HG03354 (cell line): ENCODE data around the gene TAC4.

Source experiments
- ATAC-seq: cut with Tn5 transposase; IDR thresholded peaks from one replicate; pipeline ENCODE4 v1.9.1; 2021; ENCODE audit warnings: mild to moderate bottlenecking; ENCODE audit not compliant: unreplicated experiment, poor library complexity, severe bottlenecking

The TAC4 gene, protein sequence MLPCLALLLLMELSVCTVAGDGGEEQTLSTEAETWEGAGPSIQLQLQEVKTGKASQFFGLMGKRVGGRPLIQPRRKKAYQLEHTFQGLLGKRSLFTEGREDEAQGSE

DNA sequence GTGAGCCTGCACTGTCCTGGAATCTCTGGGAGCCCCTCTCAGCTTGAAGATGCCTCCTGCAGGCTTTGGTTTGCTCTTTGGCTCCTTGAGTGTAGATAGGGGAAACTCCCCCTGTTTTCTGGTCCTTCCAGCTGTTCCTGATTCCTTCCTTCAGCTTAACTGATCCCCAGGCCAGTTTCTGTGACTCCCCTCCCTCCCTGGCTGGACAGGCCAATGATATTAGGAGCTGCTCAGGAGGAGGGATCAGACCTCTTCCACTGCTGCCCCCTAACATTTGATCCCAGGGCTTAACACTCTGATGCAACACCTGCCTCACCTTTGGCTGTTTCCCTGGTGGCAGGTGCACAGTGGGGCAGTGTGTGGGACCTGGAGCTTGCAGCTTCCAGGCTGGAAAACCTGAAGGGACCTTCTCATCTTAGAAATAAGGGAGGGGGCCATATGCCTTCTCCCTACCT lies at the start of gene TAC4:
Gene TAC4, minus strand, starts transcription at position 51 of the 455 bp plus-strand sequence. CDS start 52 bp downstream, outside the sequence.
- ATAC-seq = no peak

DNA sequence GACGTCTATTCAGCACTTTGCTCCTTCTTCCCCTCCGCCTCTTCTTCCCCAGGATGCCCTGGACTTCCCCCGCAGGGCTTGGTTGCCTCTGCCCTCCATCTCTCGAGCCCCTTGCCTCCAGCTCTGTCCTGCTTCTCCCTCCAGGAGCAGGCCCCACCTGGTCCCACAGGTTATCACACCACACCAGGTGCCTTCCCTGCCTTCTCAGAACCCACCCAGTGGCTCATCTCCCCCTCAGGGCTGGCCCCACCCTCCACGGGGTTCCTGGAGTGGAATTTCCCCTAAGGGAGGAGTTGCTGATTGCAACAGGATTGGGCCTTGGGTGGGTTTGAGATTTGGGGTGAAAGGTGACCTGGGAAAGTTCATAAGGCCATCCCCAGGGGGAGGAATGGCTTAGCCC lies 49.0 kb upstream of the TAC4 start:
- no peak for ATAC-seq

DNA sequence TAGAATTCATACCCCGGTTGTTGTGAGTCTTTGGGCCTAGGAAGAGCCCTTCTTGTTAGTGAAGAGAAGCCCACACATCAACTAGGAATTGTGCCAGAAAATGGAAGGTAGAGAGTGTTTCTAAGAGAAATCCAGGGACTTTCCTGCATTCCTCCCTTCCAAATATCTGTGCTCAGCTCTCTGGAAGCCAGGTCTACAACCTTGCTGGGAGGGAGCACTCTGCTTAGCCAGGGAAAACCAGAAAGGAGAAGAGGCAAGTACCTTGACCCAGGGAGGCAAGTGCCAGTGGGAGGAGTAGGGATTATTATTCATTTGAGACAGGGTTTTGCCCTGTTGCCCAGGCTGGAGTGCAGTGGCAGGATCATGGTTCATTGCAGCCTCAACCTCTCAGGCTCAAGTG lies 48.4 kb upstream of the TAC4 start:
- no peak for ATAC-seq

DNA sequence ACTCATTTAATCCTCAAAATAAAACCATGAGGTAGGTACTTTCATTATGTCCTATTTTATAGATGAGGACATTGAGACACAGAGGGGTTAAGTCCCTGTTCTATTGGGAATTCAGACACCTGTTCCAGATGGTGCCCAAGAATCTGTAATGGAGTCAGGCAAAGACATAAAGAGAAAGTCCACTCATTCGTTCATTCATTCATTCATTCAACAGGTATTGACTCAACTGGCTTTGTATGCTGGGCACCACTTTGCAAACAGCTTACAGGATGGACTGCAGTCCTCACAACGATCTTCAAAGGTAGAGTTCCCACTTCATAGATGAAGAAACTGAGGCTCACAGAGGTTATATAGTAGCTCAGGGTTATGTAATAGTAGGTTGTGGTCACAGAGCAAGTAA lies 47.9 kb upstream of the TAC4 start:
- ATAC-seq = no peak

DNA sequence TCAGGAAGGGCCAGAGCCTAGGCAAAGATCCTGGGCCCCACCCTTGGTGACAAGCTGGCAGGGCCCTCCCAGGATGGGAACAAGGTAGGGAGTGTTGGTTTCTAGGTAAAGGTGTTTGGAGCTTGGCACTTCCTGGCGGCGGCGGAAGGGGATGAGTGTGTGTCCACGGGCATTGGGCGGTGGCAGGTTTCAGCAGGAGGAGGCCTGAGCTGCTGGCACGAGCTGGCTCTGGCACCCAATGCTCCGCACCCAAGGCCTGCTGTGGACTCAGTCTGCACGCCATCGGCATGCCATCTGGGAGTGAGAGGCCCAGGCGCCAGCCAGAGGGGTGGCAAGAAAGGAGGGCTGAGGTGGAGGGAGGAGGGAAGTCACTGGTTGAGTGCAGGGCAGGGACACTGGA lies 46.9 kb upstream of the TAC4 start:
- no peak for ATAC-seq

DNA sequence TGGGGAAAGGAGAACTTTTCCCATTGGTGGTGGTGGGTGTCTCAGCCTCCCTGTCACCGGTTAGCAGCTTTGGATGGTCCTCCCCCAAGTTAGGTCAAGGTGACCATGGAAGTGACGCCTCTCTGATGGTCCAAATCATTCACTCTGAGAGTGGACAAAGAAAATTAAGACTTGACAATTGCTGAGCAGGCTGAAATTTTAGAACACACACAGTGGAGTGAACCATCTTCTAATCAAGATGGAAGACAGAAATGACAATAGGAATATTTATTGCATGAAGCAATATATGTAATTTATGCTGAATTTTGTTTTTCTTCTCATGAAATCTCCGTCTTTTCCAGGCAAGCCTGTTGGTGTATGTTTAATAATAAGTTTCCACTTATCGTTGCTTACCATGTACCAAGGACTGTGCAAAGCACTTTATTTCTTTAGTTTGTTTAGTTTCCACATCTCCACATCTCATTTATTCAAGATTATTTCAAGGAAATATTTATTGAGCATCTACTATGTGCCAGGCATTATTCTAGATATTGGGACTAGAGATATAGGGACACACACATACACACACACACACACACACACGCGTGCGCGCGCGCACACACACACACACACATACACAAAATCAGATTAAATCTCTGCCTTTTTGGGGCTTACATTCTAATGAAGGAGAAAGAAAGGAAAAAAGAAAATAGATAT lies 44.0 kb upstream of the TAC4 start:
- no peak for ATAC-seq

DNA sequence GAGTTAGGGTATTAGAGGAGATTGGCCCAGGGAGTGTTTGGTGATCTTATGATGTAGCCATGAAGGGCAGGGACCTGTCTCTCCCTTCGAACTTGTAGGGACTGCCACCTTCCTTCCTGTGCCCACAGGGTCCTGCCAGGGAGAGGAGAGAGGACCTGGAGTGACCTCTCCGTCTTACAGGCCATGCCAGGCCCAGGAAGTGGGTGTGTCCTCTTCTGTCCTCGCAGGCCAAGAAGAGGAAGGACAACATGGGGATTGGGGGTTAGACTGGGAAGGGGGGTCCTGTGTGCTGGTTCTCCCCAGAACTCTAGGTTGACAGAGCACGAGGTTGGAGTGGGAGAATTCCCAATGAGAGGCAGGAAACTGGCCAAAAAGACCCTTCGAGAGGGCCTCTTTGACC lies 43.4 kb upstream of the TAC4 start:
- no peak for ATAC-seq

DNA sequence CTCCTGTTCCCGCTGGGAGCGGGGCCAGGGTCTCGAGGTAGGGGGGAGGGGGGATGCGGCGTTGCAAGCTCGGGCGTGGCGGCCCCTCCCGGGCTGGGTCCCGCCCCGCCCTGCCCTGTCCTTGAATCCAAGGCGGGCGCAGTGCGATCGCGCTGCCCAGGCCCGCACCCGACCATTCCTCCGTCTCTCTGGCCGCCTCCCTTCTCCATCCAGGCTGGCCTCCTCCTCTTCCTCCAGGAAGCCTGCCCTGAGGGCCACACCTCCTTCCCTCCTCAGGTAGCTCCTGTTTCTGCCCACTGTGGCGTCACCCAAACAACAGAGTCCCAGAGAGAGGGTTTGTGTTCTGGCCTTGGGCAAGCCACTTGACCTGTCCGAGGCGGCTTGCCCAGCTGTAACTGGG lies 43.0 kb upstream of the TAC4 start:
- no peak for ATAC-seq

DNA sequence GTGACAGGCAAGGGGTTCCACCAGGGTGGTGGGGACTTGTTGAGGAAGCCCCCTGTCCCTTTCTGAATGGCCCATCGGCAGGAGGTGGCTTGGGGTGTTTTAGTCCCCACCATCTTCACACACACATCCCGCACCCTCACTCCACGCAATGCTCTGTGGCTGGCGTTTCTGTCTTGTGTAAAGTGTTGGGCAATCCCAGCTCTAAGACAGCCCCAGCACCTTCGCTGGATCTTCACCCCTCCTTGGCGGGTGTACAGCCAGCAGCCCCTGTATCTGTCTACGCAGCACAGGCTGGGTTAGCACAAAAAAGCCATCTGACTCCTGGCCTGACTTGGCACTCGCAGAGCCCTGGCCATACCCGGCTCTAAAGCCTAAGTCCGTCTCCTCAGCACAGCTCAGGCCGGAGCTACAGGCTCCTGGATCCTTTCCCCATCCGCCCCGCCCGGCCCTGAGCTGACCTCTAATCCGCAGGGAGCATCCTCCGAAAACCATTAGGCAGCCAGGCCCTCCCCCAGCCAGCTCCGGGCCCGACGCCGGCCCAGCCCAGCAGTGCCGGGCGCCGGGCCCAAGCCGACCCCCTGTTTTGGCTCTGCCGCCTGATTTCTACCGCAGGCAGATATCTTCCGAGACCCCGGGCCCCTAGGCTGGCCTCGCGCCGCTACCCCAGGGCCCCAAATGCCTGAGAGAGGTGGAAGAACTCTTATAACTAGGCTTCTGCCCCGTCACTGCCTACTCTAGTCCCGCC lies 42.4 kb upstream of the TAC4 start:
- ATAC-seq = no peak

DNA sequence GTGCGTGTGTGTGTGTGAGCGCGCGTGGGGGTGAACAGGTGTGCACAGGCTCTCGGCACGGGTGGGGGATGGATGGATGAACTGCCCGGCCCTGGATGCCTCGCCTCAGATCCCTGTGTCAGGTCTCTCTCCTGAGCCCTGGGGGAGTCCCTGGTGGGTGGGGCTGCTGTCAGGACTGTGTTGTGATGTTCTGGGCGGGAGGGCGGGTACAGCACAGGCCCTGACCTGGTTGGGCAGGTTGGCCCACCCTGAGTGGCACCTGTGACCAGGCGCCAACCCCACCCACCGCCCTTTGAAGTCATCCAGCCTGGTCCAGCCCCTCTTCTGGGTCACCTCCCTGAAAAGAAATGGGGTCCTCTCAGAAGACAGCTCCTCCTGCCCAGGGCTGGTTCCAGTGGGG lies 41.6 kb upstream of the TAC4 start:
- ATAC-seq = no peak

DNA sequence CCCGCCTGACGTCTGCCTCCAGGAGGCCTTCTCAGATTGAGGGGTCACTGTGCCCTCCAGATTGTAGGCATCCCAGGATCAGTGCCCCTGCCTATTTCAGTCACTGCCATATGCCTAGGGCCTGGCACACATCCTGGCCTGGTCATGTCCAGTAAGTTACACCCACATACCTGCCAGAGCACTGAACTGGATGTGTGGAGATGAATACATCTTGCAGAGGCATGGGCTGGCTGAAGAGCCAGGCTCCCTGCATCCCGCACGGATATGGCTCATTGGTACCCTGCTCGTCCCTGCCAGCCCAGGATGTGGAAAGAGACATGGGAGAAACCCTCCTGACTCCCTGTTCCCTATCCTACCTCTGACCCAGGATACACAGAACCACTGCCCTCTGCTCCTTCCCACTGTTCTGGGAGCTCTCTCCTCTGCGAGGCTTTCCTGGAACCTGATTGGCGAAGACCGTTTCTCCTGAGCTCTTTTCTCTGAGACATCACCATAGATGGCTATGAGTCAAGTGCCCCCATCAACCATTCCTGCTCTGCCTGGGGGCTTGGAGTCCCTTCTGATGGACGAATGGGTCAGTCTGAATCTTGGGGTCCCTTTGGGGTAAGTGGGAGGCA lies 40.0 kb upstream of the TAC4 start:
- no peak for ATAC-seq

DNA sequence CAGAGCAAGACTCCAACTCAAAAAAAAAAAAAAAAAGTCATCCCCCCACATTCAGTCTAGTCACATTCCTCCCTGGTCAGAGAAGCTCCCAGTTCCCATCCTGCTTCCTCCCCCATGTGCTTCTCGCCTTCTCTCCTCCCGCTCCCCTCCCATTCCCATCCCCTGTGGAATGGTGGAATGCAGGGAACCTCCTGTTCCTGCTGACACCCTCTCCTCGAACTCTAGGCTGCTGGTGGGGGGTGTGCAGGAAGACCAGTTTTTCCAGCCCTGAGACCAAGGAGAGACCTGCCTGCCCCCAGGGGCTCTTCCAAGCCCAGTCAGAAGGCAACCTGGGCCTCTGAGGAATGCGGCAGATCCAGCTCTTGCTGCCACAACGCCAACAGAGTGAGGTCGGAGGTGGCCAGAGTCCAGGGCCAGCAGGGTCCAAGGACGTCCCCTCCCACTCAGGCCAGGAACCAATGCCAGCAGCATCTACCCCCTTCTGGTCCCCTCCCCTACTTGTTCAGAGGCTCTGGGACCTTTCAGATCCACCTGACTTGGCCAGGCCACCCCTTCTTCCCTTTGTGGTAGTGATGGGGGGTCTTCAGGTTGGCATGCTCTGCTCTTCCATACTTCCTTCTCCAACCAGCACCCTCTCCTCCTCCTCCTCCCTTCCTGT lies 39.3 kb upstream of the TAC4 start:
- no peak for ATAC-seq

DNA sequence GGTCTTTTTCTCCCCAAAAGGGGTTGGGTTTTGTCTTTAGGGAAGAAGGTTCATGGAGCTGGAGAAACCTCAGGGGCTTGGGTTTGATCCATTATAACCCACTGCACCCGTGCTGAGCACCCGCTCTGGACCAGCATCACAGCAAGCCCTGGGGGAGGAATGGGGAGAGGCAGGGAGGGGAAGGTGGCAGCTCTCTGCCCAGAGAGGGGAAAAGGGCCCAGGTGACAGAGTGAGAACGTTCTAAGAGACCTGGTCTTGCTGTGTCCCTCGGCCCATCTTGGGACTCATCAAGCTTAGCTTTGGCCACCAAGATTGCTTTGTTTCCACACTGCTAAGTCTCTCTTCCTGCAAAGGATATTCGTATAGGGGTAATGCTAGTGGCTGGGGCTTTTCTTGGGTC lies 38.2 kb upstream of the TAC4 start:
- ATAC-seq = no peak

DNA sequence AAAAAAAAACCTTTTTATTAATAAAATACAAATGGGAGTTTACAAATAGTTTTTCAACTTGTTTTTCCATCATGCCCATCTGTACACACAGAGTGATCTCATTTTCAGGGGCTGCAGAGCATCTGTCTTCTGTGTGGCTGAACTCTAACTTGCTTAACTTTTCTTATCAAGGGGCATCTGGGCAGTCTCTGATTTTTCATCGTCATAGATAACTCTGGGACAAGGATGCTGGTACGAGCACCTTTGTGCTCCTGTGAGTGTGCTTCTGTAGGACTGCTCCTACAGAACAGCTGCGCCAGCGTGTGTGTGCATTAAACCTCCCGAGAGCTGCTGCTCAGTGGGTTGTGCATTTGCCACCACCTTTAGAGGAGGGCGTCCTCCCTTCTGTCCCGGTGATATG lies 34.6 kb upstream of the TAC4 start:
- no peak for ATAC-seq

DNA sequence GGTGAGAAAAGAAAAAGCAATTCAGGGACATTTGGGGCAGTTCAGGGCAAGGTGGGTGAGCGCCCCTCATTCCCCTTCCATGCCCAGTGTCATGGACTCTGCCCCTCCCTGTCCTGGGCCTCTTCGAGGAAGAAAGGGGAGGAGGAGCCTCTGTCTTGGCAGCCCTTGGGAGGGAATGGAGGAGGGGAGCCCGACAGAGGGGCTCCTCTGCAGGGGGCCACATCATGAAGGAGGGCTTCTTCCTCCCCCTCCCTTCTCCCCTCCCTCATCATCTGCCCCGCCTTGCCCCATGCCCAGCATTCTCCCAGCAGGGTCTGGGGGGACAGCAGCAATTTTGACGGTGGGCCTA lies 33.2 kb upstream of the TAC4 start:
- ATAC-seq = no peak

DNA sequence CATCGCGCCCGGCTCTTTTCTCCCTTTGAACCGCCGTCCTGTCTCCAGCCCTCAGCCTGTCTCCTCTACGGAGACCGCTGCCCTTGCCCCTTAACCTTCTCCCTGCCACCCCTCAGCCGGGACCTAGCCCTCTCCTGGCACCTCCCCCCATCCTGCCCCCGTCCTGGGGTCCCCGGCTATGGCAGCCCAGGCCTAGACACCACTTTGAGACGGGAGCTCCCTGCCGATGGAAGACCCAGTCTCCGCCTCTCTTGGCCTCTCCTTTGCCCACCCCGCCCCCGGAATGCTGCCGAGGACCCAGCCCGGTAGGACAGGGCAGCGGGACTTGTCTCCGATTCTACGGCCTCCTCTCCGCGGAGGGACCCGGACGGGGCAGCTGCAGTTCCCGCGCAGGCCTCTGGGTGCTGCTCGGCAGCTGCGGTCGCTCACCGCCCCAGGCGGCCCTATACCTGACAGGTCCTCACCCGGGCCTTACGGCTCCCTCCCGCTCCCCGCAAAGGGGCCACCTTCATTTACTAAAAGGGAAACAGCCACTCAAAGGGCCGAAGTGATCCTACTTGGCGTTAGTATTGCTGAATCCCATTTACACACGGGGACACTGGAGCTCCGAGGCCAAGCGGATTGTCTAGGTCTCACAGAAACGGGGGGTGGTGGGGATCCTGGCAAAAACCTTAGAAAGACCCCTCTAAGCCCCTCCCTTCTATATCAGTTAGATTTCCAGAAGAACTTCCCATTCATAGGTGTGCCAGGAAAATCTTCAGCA lies 32.6 kb upstream of the TAC4 start:
- peak; percentile 68 for ATAC-seq

DNA sequence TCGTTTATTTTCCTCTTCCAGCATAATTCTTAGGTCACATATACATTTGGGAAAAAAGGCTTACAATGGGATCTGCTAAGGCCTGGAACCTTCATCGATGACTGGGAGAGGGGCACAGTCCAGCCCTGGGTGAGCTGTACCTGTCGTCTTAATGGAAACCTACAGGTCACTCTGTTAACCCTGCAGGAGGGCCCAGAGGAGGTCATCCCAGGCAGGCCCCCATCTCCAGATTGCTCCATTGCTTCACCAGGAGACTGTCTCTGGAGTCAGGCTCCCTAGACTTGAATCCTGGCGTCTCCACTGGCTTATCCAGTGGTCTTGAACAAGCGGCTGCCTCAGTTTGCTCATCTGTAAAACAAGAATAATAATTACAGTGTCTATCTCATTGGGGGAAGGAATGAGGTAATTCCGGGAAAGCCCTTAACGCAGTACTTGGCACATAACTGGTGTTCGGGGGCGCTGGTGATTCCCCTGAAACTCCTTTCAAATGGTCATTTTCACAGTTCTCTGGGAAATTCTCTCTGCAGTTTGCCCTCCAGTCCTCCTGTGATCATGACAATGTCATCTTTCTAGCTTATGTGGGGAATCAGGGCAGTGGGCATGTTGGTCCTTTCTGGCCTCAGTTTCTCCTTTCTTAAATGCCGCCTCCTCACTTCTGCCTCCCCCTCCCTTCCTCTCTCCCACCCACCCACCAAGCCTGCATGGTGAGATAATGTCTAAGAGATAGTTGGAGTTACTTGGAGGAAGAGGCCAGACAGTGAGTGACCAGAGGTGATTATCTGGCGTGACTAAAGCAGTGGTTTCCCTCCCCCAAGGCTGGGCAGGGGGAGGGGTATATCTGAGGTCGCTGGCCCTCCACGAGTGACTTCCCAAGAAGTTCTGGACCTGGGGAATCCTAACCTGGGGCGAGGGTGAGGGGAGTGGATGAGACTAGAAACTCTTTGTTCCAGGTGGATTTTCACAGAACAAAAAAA lies 31.3 kb upstream of the TAC4 start:
- ATAC-seq = no peak

DNA sequence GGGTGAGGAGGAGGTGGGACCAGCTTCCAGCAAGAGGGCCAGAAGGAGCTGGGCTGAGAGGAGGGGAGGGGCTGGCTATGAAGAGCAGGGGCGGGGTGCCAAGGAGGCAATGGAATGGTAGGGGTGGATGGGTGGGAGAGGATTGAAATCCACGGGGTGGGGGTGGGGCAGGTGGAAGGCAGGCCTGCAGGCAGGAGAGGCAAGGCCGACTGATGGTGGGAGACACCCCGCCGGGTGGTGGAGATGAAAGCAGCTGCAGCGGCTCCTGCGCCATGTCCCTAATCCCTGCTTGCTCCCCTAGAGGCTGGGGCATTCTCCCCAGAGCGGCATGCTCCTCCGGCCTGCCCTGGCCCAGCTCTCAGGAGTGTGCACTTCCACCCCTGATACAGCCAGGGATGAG lies 27.8 kb upstream of the TAC4 start:
- no peak for ATAC-seq

DNA sequence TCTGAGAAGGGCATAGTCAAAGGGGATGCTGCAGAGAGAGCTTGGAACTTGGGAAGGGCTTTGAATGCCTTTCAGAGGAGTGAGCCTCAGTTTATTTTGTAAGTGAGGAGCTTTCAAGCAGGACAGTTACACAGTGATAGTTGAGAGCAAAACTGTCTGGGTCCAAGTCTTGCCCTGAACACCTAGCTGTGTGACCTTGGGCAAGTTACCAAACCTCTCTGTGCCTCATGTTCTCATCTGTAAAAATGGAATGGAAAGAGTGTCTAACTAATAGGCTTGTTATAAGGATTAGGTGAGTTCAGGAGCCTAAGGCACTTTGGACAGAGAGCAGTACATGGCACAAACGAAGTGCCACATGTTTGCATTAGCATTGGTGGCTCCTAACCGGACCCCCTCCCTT lies 27.0 kb upstream of the TAC4 start:
- ATAC-seq = no peak
